Kasumi-1 (cell line): ENCODE results near the gene PALLD.

Experiments
- DNase-seq, 2 experiments: peaks; one replicate each; lab custom pipeline; 2025; lab: John Stamatoyannopoulos, UW

Gene PALLD

DNA sequence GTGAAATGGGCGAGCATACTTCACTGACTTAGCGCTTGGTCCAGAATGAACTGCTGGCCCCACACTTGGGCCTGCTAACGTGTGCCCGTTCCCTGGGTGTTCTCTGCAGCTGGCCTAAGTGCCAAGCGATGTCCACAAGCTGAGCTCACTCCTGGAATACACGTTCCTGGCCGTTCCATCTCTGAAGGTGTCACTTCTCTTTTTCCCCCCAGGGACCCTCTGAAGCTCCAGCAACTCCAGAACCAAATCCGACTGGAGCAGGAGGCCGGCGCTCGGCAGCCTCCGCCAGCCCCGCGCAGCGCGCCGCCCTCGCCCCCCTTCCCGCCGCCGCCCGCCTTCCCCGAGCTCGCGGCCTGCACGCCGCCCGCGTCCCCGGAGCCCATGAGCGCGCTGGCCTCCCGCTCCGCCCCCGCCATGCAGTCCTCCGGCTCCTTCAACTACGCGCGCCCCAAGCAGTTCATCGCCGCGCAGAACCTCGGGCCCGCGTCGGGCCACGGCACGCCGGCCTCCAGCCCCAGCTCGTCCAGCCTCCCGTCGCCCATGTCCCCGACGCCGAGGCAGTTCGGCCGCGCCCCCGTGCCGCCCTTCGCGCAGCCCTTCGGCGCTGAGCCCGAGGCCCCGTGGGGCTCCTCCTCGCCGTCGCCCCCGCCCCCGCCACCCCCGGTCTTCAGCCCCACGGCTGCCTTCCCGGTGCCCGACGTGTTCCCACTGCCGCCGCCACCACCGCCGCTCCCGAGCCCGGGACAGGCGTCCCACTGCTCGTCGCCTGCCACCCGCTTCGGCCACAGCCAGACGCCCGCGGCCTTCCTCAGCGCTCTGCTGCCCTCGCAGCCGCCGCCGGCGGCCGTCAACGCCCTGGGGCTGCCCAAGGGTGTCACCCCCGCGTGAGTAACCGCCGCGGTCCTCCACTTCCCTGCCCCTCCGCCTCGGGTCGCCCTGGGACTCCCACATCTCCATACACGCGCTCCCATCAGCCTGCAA lies 380.9 kb downstream of the PALLD start:
- peak; percentile 7 to 8 for DNase-seq

GRCh38 chr4:168878623-168879022 lies 381.8 kb downstream of the PALLD start:
- DNase-seq: no peak

GRCh38 chr4:168879188-168879587 lies 382.3 kb downstream of the PALLD start:
- peak; percentile 45 to 48 for DNase-seq

DNA sequence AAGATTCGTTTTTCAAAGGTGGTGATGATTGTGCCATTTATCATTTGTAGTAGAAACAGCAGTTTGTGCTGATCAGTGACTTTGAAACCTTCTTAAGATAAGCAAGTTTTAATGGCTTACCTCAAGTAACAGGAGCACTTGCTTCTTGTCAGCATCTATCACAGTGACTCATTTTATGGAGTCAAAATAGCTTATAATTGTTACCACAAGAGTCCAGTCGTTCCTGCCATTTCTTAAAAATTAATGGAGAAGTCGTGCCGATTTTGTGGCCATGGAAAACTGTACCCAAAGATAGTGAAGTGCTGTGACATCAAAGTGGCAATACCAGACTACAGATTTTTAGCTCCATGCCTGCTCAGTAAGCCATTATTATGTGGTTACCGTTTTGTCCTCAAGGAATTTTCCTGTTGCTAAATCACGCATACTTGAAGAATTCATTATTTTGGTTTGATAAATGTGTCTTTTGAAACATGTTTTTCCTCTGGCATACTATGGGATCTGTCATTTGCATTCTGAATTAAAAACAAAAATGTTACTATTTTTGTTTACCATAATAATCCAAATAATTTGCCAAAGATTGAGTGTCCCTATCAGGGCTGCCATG lies 383.3 kb downstream of the PALLD start:
- DNase-seq: no peak

DNA sequence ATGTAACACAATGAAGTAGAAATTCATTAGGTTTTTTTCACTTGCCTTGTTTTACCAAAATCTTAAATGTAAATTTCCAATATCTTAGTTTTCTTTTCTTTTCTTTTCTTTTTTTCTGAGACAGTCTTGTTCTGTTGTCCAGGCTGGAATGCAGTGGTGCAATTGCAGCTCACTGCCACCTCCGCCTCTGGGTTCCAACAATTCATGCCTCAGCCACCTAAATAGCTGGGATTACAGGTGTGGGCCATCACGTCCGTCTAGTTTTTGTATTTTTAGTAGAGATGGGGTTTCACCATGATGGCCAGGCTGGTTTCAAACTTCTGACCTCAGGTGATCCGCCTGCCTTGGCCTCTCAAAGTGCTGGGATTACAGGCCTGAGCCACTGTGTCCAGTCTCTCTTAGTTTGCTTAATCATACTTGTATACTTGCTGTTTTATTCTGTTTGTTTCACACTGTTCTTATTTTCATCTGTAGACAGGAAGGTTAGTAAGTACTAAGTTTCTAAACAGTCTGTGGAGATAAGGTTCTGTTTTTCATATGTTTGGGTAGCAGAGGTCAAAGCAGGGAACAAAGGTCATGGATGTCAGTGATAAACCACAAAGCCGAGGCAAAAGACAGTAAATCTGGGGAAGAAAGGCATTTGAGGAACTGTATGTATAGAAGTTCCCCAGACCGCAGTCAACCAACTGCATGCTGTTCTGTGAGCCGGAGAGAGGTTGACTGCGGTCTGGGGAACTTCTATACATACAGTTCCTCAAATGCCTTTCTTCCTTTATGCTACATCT lies 384.2 kb downstream of the PALLD start:
- DNase-seq: peak; percentile 95 to 96

DNA sequence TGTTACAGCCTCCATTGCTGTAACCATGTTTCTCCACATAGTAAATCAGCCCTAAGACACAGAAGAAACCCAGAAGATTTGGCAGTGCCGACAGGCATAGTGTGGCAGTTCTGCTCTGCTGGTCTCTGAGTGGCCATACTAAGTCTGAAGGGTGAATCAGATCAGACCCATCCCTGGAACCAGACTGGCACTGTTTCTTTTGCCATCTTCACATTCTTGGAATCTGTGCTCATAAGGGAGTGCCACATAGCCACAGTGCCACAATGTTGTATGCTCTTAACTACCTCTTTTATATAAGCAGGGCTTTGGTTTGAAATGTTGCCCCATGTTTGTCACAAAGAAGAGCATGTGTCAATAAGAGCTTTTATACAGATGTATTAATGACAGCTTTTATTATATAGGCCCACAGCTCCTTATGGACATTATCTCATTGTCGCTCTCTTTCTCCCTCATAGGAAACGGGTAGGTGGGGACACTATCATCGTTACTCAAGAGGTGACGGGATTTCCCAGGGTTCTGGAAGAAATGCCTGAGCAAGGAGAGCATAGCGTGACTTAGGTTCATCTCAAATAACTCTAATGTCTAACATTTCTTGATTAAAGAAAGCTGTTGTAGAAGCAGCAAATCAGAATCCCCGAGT lies 385.0 kb downstream of the PALLD start:
- DNase-seq: no peak

DNA sequence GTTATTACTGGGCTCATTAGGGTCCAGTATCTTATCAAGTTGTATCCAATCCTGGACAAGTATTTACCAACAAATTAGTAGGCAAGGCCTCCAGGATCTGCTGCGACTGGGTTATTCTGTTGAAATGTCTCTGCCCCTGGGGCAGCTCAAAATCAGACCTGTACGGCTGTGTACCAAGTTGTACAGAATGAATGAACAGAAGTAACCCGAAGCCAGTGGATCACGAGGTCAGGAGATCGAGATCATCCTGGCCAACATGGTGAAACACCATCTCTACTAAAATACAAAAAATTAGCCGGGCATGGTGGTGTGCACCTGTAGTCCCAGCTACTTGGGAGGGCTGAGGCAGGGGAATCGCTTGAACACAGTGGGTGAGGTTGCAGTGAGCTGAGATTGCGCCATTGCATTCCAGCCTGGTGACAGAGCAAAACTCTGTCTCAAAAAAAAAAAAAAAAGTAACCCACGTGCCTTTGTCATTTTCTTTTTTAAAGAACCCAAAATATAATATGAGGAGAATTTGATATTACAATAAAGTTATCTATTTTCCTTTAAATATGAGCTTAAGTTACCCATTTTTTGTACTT lies 385.9 kb downstream of the PALLD start:
- no peak for DNase-seq

DNA sequence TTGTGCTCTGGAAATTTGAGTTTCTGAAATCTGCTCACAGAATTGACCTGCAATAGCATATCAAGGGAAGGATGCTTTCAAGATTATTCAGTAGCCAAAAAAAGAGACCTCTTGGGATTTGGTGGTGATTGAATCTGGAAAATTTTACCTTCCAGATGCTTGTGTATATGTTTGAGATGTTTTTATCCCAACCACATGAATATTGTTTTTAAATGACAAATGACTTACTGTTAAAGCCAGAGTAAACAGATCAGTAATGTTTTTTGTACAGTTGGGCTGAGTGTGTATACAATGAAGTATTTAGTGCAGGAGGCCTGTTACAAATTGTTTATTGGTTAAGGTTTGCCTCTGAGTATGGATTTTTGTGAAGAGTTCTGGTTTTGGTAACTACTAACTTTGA lies 386.7 kb downstream of the PALLD start:
- no peak for DNase-seq

- no peak for DNase-seq
Observed at GRCh38 chr4:168884251-168885124, 387.6 kb downstream of the PALLD start.

DNA sequence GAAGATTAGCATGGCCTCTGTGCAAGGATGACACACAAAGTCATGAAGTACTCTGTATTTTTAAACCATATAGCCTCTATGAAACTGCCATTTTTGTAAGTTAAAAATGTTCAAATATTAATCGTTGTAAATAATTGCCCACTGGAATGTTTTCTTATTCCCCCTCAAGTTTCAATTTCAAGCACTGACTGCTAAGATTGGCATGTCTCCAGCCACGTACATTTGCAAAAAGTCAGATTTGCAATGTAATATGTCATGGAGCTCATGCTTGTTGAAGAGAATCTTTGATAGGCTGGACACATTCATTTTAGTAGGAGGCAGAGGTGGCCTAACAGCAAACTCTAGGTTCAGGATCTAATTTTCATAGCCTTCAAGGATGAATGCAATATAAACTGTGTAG lies 388.5 kb downstream of the PALLD start:
- no peak for DNase-seq

GRCh38 chr4:168886351-168886750 lies 389.5 kb downstream of the PALLD start:
- no peak for DNase-seq

DNA sequence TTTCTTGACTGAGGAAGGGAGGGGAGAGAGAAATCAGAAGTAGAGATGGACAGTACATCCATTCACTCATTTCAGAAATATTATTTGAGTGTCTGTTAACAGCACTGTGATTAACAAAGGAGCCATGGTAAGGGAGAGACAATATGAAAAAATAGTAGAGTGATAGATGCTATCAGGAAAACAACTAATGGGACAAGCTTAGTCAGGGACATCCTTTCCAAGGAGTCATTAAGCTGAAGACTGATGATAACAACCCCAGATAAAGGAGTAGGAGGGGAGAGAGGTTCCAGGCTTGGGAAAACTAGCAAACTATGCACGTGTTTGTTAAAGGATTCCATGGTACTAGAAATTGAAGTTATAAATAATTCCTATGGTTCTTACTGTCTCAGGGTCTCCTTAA lies 391.0 kb downstream of the PALLD start:
- DNase-seq: no peak

DNA sequence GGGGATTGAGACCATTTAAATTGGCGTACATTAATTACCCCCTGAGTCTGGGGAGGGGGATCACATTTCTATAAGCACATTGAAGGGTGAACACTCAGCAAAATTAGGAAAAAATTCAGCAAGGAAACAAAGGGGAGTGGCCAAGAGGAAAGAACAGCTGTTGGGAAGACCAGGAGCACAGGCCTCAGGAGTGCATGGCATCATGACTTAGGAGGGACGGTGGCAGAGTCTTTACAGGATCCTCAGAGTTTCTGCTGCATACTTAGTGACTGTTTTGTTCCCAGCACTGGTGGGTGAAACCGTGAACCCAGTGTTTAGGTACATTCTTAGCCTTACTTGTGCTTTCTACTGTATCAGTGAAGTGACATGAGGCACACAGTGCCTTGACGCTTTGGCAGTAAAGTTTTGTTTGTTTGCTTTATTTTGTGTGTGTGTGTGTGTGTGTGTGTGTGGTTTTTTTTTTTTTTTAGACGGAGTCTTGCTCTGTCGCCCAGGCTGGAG lies 391.9 kb downstream of the PALLD start:
- DNase-seq: no peak

DNA sequence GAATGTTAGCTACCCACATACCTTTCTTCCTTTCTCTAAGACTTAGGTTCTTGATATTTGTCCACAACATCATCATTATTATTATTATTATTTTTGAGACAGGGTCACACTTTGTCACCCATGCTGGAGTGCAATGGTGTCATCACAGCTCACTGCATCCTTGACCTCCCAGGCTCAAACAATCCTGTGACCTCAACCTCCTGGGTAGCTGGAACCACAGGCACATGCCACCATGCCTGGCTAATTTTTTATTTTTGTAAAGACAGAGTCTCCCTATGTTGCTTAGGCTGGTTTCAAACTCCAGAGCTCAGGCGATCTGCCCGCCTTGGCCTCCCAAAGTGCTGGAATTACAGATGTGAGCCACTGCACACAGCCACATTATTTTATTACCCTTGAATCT lies 394.2 kb downstream of the PALLD start:
- no peak for DNase-seq

GRCh38 chr4:168891688-168892087 lies 394.8 kb downstream of the PALLD start:
- DNase-seq: no peak

DNA sequence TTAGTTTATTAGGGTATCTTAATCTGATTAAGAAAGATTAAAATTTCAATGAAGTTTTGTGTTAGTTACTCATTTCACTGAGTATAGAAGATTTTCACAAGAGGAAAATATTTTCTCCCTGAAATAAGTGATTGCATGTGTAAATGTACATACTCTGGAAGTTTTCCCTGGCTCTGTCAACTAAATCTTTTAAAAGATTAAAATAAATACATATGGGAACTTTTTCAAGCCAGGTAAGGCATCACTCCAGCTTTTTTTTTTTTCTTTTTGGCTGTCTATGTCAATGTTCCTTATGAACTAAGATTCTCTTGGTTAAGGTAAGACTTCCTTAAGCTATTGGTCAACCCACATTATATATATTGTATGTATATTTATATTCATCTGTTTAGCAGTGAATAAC lies 395.6 kb downstream of the PALLD start:
- DNase-seq: no peak

DNA sequence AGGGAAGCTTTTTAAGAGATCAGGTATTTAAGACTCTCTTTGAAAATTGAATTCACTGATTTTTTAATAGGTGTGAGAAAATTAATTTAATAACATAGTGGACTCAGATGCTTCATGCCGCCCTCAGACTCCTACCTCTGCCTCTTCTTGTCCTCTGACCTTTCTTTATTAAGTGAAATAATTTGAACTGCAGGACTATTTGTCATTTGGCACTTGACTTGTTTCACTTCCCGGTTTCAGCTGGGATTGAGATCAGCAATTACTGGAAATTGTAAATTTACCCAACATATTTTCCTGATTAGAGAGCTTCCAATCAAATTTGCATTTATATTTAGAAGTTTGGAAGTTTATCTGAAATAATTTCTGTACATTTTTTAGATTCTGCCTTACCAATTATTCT lies 396.4 kb downstream of the PALLD start:
- DNase-seq: no peak

DNA sequence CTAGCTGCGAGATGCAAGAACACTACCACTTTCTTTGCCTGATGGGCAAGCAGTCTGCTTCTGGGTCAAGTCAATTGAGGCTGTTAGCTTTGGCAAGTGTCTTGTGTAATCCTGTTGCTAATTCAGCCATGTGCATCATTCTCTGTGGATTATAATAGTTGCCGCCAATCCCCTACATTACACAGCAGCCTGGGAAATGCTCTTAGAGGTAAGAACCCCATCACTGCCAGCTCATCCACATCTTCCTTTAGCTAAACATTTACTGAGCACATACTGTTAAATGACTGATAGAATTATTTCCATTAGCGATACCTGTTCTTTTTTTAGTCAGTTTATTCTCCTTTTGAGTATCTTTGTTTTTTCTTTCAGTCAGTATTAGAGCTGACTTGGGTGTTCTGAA lies 397.0 kb downstream of the PALLD start:
- no peak for DNase-seq

DNA sequence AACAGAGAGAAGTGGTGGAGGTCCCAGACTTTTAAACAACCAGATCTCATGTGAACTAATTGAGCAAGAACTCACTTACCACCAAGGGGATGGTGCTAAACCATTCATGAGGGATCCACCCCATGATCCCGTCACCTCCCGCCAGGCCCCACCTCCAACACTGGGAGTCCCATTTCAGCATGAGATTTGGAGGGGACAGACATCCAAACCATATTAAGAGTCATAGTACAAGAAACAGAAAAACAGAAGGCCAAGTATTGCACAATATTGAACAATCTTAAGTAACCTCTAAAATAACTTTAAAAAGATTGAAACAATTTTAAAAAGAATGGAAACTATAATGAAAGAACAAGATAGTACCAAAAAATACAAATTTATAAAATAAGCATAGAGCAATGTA lies 403.2 kb downstream of the PALLD start:
- no peak for DNase-seq

GRCh38 chr4:168907119-168907698 lies 410.4 kb downstream of the PALLD start:
- no peak for DNase-seq
